D721Med (cell line): Measurements from ENCODE around the gene FAM53B.

ENCODE experiments used
- DNase-seq: peaks from one replicate; pipeline ENCODE4 v3.0.0; 2011; ENCODE audit warnings: low spot score; ENCODE audit not compliant: insufficient read length
- FAIRE-seq: peaks from 2 replicates; lab custom pipeline; 2011; peaks lifted over from hg19 to GRCh38; lab: Jason Lieb, UNC
- TF ChIP-seq, protein P1 (sequence below): IDR thresholded peaks from 2 replicates; pipeline ENCODE4 v1.5.1; 2012; ENCODE audit warnings: mild to moderate bottlenecking, control low read depth; ENCODE audit not compliant: insufficient read depth; ENCODE audit errors: missing control alignments

Gene FAM53B

DNA sequence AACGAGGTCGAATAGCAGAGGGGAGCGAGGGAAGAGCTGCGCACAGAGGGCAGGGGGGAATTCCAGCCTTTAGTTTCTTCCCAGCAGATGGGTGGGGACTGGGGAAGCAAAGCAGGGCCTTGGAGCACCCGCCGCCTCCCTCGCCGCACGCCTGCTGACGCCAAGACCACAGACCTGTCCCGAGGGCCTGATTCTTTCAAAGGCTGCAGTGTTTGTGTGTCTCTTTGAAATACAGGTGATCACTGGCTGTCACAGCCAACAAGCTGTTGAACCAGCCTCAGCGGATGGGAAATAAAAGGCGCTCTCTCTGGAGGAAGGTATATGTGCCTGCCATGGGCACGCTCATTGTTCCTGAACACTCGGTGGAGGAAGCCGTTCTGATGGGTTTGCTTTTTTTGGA, 119.3 kb downstream of the FAM53B start:
- TF ChIP-seq, protein P1, sequence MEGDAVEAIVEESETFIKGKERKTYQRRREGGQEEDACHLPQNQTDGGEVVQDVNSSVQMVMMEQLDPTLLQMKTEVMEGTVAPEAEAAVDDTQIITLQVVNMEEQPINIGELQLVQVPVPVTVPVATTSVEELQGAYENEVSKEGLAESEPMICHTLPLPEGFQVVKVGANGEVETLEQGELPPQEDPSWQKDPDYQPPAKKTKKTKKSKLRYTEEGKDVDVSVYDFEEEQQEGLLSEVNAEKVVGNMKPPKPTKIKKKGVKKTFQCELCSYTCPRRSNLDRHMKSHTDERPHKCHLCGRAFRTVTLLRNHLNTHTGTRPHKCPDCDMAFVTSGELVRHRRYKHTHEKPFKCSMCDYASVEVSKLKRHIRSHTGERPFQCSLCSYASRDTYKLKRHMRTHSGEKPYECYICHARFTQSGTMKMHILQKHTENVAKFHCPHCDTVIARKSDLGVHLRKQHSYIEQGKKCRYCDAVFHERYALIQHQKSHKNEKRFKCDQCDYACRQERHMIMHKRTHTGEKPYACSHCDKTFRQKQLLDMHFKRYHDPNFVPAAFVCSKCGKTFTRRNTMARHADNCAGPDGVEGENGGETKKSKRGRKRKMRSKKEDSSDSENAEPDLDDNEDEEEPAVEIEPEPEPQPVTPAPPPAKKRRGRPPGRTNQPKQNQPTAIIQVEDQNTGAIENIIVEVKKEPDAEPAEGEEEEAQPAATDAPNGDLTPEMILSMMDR: no peak
- FAIRE-seq: no peak
- DNase-seq: no peak

DNA sequence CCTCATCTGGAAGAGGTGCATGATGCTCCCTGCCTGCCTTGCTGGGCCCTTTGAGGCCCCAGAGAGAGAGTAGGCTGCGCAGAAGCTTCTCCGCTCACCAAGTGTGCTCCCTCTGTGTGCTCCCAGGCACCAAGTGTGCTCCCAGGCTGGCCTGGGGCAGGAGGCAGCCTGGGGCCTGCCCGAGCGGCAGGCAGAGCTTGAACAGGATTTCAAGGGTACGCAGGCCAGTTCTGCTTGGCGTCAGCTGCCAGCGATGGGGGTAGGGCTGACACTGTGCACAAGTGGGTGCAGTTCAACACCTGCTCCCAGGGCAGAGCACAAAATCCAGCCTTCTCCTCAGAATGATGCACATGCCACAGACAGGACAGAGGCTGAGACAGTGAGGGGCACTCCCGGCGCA, 119.7 kb downstream of the FAM53B start:
- DNase-seq (no peak), FAIRE-seq (no peak)
- TF ChIP-seq, protein P1: no peak

DNA sequence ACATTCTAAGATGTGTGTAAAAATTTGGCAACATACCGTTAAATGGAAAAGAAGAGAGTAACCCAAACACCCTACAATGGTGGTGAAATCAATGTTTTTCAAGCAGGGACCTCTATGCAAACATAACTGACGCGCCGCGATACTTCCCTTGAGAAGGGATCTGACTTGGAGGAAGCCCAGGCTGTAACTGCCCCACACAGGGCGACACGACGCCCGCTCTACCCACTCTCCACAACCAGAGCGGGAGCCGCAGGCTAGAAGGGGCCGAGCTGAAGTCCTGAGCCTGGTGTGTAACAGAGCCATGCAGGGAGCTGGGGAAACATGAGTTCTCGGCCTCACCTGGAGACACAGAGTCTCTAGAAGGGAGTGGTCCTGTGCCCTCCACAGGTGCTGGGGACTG, 120.2 kb downstream of the FAM53B start:
- FAIRE-seq: no peak

DNA sequence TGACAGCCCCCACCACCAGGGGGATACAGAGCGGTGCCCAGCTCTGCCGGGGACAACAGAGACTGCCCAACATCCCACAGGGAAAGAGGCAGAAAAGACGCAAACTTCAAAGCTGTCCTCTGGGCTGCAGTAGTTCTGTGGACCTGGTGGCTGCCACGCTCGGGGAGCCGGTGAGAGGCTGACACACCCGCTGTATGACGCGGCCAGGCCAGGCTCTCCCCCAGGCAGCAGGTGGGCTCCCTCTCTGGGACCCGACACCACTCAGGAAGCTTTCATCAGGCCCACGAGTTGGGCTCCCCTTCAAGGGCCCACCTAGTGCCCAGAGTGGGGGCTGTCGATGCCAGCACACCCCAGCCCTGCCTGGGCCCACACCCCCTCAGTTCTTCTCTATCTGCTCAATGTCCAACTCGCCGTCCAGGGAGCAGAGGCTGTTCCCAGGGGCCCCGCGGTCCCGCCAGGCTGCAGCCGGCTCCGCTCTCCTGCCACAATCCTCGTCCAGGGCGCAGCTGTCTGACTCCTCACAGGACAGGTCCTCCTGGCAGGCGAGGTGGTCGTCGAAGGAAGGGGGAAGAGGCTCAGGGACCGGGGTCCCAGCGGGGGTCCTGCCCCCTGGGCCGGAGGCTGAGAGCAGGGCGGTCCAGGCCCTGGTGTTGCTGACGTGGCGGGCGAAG, 121.2 kb downstream of the FAM53B start:
- TF ChIP-seq, protein P1: no peak
- DNase-seq (no peak), FAIRE-seq (no peak)

More for the DNA sequence above, 120.2 kb downstream of the FAM53B start:
- DNase-seq: no peak
- TF ChIP-seq, protein P1: no peak

DNA sequence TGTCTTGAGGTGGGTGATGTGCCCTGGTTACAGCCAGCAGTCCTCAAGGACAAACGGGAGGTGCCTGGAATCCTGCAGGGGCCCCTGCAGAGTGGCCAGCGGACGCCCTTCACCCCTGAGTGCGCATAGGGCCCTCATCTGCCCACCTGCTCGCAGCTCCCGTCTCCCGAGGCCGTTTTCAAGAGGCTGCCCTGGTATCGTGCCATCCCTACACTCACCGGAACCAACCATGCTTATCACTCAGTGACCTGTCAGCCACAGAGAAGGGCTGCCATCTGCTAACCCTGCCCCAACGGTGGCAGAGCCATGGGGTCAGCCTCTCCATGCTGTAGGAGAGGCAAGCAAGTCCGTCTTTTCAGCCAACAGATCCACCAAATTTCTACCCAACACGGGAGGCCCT, 122.0 kb downstream of the FAM53B start:
- TF ChIP-seq, protein P1: no peak
- FAIRE-seq (no peak), DNase-seq (no peak)

DNA sequence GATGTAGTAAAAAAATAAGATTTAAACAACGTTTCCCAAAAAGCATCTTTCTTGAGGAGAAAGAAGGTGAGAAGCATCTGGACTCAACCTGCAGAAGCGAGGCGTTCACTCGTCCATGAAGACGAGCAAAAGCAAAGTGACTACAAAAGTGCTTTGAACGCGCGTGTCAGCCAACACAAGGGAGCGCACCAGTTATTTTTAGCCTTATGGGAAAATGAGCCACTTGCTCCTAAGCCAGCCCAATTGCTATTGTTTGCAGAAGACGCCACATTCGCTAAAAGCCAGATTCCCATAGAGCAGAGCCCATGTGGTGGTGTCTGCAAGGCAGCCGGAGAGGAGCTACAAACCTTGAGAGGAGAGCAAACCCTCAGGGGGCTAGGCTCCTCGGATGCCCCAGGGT, 122.5 kb downstream of the FAM53B start:
- TF ChIP-seq, protein P1: no peak
- FAIRE-seq: no peak
- DNase-seq: no peak

DNA sequence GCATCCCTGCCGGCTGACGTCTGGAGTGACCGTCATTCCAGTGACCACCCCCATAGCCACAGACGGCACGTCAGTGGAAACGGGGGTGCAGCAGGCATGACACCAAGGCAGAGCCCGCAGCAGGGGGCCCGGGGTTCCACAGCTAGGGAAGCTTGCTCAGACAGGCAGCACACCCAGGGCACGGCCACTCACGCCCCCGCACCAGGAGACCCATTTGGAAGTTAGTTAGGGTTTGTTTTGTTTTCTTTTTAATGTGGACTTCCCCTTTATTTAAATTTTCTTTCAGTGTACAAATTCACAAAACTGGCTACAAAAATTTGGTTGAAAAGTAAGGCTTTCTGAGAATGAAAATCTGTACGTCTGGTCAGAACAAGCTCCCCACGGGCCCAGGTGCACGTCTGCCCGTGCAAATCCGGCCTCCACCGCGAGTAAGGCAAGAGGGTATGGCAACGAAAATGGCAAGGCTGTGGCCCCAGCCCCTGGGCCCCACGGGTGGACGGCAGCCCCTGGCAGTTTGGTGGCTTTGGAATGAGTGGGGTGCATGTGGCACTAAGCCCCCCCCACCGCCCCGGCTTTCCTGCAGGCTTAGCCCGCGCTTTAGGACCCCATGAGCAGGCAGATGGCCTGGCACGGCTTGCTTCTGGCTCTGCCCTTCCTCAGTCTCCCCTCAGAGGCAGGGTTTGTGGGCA, 124.2 kb downstream of the FAM53B start:
- no peak for FAIRE-seq
- TF ChIP-seq, protein P1: no peak
- no peak for DNase-seq
